OCI-LY7 (cell line): ENCODE data around the gene ASB11. TPM values are rescaled to one million over a fixed set of nuclear protein-coding genes. Genes with fewer than 3 reads are reported as not detected.
A peak's percentile ranks its signal among the peaks of the same experiment; 100 is the strongest.

Source experiments
- BruUV-seq: library from RNA; stranded (reverse); fragments of 400-500 nt; replicated peaks from 2 replicates; lab custom pipeline; 2021; lab: Mats Ljungman, UMichigan
- CTCF ChIA-PET: fragments of 300-600 bp; sonication (Branson Sonifier 250); formaldehyde crosslinking; loops from one replicate; lab custom pipeline; 2022; ENCODE audit warnings: antibody characterized with exemption; ENCODE audit not compliant: unreplicated experiment; lab: Charles Lee
- POLR2A ChIA-PET: fragments of 300-600 bp; sonication (Branson Sonifier 250); formaldehyde crosslinking; loops from one replicate; lab custom pipeline; 2022; ENCODE audit warnings: antibody characterized with exemption; lab: Charles Lee
- DNase-seq: peaks from one replicate; pipeline ENCODE4 v3.0.0-alpha.2; 2015; ENCODE audit warnings: low spot score
- H2AFZ ChIP-seq: fragments of 200-600 bp; sonication (generic), shearing (Covaris generic); 2 replicates; pipeline ENCODE4 v1.6.1; 2014; ENCODE audit warnings: mild to moderate bottlenecking, antibody characterized with exemption, low read length, moderate library complexity
- H3K27ac ChIP-seq: fragments of 200-600 bp; sonication (generic); 2 replicates; pipeline ENCODE4 v1.5.1; 2014; ENCODE audit warnings: mixed run types, low read depth, mild to moderate bottlenecking, moderate library complexity, low read length, inconsistent platforms; ENCODE audit not compliant: poor library complexity, severe bottlenecking
- H3K36me3 ChIP-seq: fragments of 200-600 bp; sonication (generic); 2 replicates; pipeline ENCODE4 v1.6.1; 2014; ENCODE audit warnings: mild to moderate bottlenecking, antibody characterized with exemption, low read length, moderate library complexity, mixed read lengths; ENCODE audit not compliant: insufficient read depth
- H3K4me1 ChIP-seq: fragments of 200-600 bp; sonication (generic); 2 replicates; pipeline ENCODE4 v1.5.1; 2014; ENCODE audit warnings: mild to moderate bottlenecking, low read length; ENCODE audit not compliant: insufficient read depth, poor library complexity, severe bottlenecking
- H3K4me2 ChIP-seq: fragments of 200-600 bp; sonication (generic); 2 replicates; pipeline ENCODE4 v1.6.1; 2014; ENCODE audit warnings: mild to moderate bottlenecking, low read length
- H3K4me3 ChIP-seq: fragments of 200-600 bp; sonication (generic); 2 replicates; pipeline ENCODE4 v1.5.1; 2014; ENCODE audit warnings: mild to moderate bottlenecking, low read depth, low read length; ENCODE audit not compliant: poor library complexity, severe bottlenecking
- H3K79me2 ChIP-seq: fragments of 200-600 bp; sonication (generic); 2 replicates; pipeline ENCODE4 v1.6.1; 2016; ENCODE audit warnings: low read depth, mild to moderate bottlenecking, low read length, moderate library complexity, mixed read lengths; ENCODE audit not compliant: insufficient read depth
- H3K9me2 ChIP-seq: fragments of 200-600 bp; sonication (generic); 2 replicates; pipeline ENCODE4 v1.6.1; 2016; ENCODE audit warnings: mild to moderate bottlenecking, low read length, mixed read lengths; ENCODE audit not compliant: insufficient read depth
- H3K9me3 ChIP-seq: fragments of 200-600 bp; sonication (generic); 2 replicates; pipeline ENCODE4 v1.6.1; 2014; ENCODE audit warnings: mild to moderate bottlenecking, mixed run types, low read length, mixed read lengths
- H4K20me1 ChIP-seq: fragments of 200-600 bp; sonication (generic); 2 replicates; pipeline ENCODE4 v1.6.1; 2014; ENCODE audit warnings: mild to moderate bottlenecking, antibody characterized with exemption, low read length, moderate library complexity, mixed read lengths; ENCODE audit not compliant: insufficient read depth
- EZH2phosphoT487 ChIP-seq: fragments of 200-600 bp; sonication (generic); IDR thresholded peaks from 2 replicates; pipeline ENCODE4 v1.6.1; 2018; ENCODE audit warnings: low read depth, borderline replicate concordance, mild to moderate bottlenecking, mixed run types, antibody characterized with exemption, low read length, moderate library complexity, mixed read lengths
- intact Hi-C: fragments of 100-400 bp; cut with micrococcal nuclease; formaldehyde crosslinking; loops from one replicate; pipeline ENCODE4 v1.10.0; 2022; ENCODE audit not compliant: unreplicated experiment
- total RNA-seq, 2 experiments: library from RNA; depleted of rRNA in 1 of 2; stranded (reverse); fragments of >200 nt in 1 of 2; shearing (Covaris generic) in 1 of 2; gene quantifications; 2 replicates each; pipeline ENCODE4 v1.2.3, GENCODE V29; 2014 to 2022
- TF ChIP-seq, protein P1 (sequence below): fragments of 200-600 bp; sonication (generic); conservative IDR thresholded peaks from 2 replicates; pipeline ENCODE4 v1.5.1; 2014; ENCODE audit warnings: mild to moderate bottlenecking, antibody characterized with exemption, low read length, moderate library complexity, mixed read lengths

The ASB11 gene
- total RNA-seq, 2 experiments from 2014 or later: not detected

DNA sequence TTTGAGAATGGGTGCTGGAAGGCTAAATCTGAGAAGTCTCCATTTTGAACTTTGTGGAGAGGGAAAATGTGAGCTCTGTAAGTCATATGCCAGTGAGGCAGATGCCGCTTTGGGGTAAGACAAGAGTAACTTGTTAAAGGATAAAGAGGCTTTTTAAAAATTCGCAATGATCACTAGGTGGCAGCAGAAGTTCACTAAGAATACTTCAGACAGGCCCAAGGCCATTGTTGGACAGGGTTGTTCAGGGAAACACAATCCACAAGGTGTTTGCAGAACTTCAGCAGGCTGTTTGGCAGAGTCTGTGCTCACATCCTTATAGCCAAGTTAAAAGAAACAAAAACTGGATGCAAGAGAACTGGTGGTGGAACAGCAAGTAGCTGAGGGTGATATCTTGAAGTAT, 33.6 kb upstream of the ASB11 start:
- no peak overlapping the region for H2AFZ ChIP-seq
- no peaks in the 10 kb centered on the region for H3K4me1 ChIP-seq
- H3K9me2 ChIP-seq: no peaks in the 10 kb centered on the region
- intact Hi-C loops: loop anchor here (1.0 kb wide), 1 partner anchor 119 kb away; no protein-coding TSS in a partner anchor
- POLR2A ChIA-PET: interaction anchor here (1.3 to 1.9 kb wide), 2 partner anchors 118 to 120 kb away, joined by 3 to 10 read pairs; no protein-coding TSS in a partner anchor
- H3K4me3 ChIP-seq: no peak overlapping the region
- peak; percentile 61 for DNase-seq
- no TSS peak for BruUV-seq
- no peak overlapping the region for H3K27ac ChIP-seq
- H3K79me2 ChIP-seq: no peaks in the 10 kb centered on the region
- H3K9me3 ChIP-seq: no peaks in the 10 kb centered on the region
- no peak for TF ChIP-seq EZH2phosphoT487
- TF ChIP-seq, protein P1, sequence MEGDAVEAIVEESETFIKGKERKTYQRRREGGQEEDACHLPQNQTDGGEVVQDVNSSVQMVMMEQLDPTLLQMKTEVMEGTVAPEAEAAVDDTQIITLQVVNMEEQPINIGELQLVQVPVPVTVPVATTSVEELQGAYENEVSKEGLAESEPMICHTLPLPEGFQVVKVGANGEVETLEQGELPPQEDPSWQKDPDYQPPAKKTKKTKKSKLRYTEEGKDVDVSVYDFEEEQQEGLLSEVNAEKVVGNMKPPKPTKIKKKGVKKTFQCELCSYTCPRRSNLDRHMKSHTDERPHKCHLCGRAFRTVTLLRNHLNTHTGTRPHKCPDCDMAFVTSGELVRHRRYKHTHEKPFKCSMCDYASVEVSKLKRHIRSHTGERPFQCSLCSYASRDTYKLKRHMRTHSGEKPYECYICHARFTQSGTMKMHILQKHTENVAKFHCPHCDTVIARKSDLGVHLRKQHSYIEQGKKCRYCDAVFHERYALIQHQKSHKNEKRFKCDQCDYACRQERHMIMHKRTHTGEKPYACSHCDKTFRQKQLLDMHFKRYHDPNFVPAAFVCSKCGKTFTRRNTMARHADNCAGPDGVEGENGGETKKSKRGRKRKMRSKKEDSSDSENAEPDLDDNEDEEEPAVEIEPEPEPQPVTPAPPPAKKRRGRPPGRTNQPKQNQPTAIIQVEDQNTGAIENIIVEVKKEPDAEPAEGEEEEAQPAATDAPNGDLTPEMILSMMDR: peak; percentile 70
- H3K4me2 ChIP-seq: no peak overlapping the region
- no peaks in the 10 kb centered on the region for H3K36me3 ChIP-seq
- CTCF ChIA-PET: interaction anchor here (1.0 to 3.8 kb wide), 2 partner anchors 10 to 117 kb away, joined by 3 to 17 read pairs; no protein-coding TSS in a partner anchor
- no peaks in the 10 kb centered on the region for H4K20me1 ChIP-seq

DNA sequence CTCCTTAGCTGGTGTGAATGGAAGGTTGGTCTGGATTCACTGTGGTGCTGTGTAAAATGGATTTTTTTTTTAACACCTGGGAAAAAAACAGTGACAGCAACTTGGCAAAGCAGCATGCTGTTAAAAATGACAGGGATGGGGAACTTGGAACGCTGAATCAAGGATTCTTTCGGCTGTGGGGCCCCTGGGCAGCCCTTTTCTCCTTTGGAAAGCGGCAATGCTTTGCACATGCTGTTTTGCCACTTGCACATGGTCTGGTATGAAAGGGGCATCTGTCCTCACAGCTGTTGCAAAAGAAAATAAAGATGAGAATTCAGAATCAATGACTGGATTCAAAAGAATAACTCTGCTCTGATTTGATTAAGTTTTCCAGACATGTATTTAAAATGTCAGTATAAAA, 30.5 kb upstream of the ASB11 start:
- no peaks in the 10 kb centered on the region for H3K9me3 ChIP-seq
- TF ChIP-seq EZH2phosphoT487: no peak
- TF ChIP-seq, protein P1: no peak
- no peak overlapping the region for H2AFZ ChIP-seq
- ChIA-PET CTCF (no interaction called here), POLR2A (no interaction called here)
- BruUV-seq: no TSS peak
- no peak for DNase-seq
- no peaks in the 10 kb centered on the region for H4K20me1 ChIP-seq
- intact Hi-C loops: no loop called here
- H3K9me2 ChIP-seq: no peaks in the 10 kb centered on the region
- no peaks in the 10 kb centered on the region for H3K4me1 ChIP-seq
- no peaks in the 10 kb centered on the region for H3K79me2 ChIP-seq
- H3K4me3 ChIP-seq: no peak overlapping the region
- H3K27ac ChIP-seq: no peak overlapping the region
- H3K36me3 ChIP-seq: no peaks in the 10 kb centered on the region
- H3K4me2 ChIP-seq: no peak overlapping the region

DNA sequence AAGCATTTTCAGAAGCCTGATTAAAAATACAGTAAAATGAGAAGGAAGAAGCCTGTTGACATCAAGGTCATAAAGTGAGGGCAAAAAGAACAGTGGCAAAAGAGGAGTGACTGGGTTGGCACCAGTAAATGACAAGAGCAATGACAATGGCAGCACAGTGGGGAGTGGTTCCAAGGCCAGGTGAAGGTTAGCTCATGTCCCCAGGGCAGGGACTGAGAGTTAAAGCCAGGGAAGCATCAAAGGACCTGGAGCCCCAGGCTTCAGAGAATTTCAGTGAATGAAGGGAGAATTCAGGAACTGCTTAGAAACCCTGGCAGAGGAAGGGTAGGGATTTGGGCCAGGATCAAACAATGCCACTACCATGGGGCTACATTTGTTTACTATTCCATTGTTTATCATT, 28.7 kb upstream of the ASB11 start:
- Histone ChIP-seq H3K27ac (no peak overlapping the region), H3K4me3 (no peak overlapping the region), H2AFZ (no peak overlapping the region), H3K4me2 (no peak overlapping the region), H3K4me1 (no peaks in the 10 kb centered on the region), H4K20me1 (no peaks in the 10 kb centered on the region), H3K36me3 (no peaks in the 10 kb centered on the region), H3K9me3 (no peaks in the 10 kb centered on the region), H3K9me2 (no peaks in the 10 kb centered on the region), H3K79me2 (no peaks in the 10 kb centered on the region)
- BruUV-seq: no TSS peak
- ChIA-PET POLR2A (interaction anchor here (0.8 kb wide), 1 partner anchor 260 kb away, joined by 3 read pairs; no protein-coding TSS in a partner anchor), CTCF (no interaction called here)
- DNase-seq: no peak
- TF ChIP-seq, protein P1: no peak
- TF ChIP-seq EZH2phosphoT487: no peak
- intact Hi-C loops: no loop called here
